Daoy (cell line): ENCODE measurements around the gene MATN4. TPM values are rescaled to one million over a fixed set of nuclear protein-coding genes. Genes with fewer than 3 reads are reported as not detected.
A peak's percentile ranks its signal among the peaks of the same experiment; 100 is the strongest.
"Not testable (repeated sequence)": the region's sequence is repeated elsewhere in the genome, so short reads cannot be mapped to it uniquely, and the experiment has no call there.

ENCODE experiments used
- DNase-seq: peaks from one replicate; pipeline ENCODE4 v3.0.0-alpha.2; 2015; ENCODE audit warnings: low read depth
- total RNA-seq: library from RNA; depleted of rRNA; stranded (reverse); fragments of >200 nt; shearing (Covaris generic); gene quantifications from 2 replicates; pipeline ENCODE4 v1.2.3, GENCODE V29; 2014; rRNA removed

MATN4 gene
- total RNA-seq, result not detected in 2 replicates

- DNase-seq, result no peak
These were observed at the start of gene MATN4 for GRCh38 chr20:45308117-45308778. TSS of gene MATN4 (minus strand) at chr20:45308299. CDS start at chr20:45305582, 2,717 bp downstream.

- peak; percentile 62 for DNase-seq
These were observed 47.3 kb upstream of the MATN4 start for GRCh38 chr20:45355209-45356084.

- DNase-seq, result no peak
These were observed 46.5 kb upstream of the MATN4 start for GRCh38 chr20:45354423-45355208.

GRCh38 chr20:45353746-45354145 lies 45.6 kb upstream of the MATN4 start:
- no peak for DNase-seq

- DNase-seq, result no peak
These were observed 44.6 kb upstream of the MATN4 start for GRCh38 chr20:45352729-45353128.

- not testable (repeated sequence) for DNase-seq
These were observed 42.7 kb upstream of the MATN4 start for GRCh38 chr20:45350795-45351194.

GRCh38 chr20:45350217-45350616 lies 42.1 kb upstream of the MATN4 start:
- no peak for DNase-seq

GRCh38 chr20:45347936-45348778 lies 40.1 kb upstream of the MATN4 start, which contains the start of gene SDC4:
TSS of gene SDC4 (minus strand) at chr20:45348424. CDS start at chr20:45348384, 40 bp downstream.
- DNase-seq, result peak; percentile 78

GRCh38 chr20:45347297-45347935 lies 39.3 kb upstream of the MATN4 start:
- DNase-seq, result no peak

GRCh38 chr20:45346851-45347250 lies 38.8 kb upstream of the MATN4 start:
- no peak for DNase-seq

- no peak for DNase-seq
These were observed 38.2 kb upstream of the MATN4 start for GRCh38 chr20:45346291-45346718.

GRCh38 chr20:45345104-45345936 lies 37.2 kb upstream of the MATN4 start:
- DNase-seq, result no peak

- DNase-seq, result peak; percentile 90
These were observed 36.2 kb upstream of the MATN4 start for GRCh38 chr20:45344168-45344860.

GRCh38 chr20:45343532-45344167 lies 35.6 kb upstream of the MATN4 start:
- DNase-seq, result no peak

- no peak for DNase-seq
These were observed 34.9 kb upstream of the MATN4 start for GRCh38 chr20:45342855-45343531.

GRCh38 chr20:45341939-45342854 lies 34.1 kb upstream of the MATN4 start:
- peak; percentile 50 for DNase-seq

GRCh38 chr20:45341579-45341938 lies 33.5 kb upstream of the MATN4 start:
- no peak for DNase-seq
